Thoracic aorta endothelial cell (primary cell): ENCODE results near the gene PRMT5. TPM values are rescaled to one million over a fixed set of nuclear protein-coding genes. Genes with fewer than 3 reads are reported as not detected.

ENCODE experiments used
- total RNA-seq: library from RNA; depleted of rRNA; stranded (reverse); fragments of >200 nt; gene quantifications from 2 replicates; pipeline ENCODE4 v1.2.3, GENCODE V29; 2012

The PRMT5 gene
- total RNA-seq: 60.6 and 70.9 TPM in 2 replicates

DNA sequence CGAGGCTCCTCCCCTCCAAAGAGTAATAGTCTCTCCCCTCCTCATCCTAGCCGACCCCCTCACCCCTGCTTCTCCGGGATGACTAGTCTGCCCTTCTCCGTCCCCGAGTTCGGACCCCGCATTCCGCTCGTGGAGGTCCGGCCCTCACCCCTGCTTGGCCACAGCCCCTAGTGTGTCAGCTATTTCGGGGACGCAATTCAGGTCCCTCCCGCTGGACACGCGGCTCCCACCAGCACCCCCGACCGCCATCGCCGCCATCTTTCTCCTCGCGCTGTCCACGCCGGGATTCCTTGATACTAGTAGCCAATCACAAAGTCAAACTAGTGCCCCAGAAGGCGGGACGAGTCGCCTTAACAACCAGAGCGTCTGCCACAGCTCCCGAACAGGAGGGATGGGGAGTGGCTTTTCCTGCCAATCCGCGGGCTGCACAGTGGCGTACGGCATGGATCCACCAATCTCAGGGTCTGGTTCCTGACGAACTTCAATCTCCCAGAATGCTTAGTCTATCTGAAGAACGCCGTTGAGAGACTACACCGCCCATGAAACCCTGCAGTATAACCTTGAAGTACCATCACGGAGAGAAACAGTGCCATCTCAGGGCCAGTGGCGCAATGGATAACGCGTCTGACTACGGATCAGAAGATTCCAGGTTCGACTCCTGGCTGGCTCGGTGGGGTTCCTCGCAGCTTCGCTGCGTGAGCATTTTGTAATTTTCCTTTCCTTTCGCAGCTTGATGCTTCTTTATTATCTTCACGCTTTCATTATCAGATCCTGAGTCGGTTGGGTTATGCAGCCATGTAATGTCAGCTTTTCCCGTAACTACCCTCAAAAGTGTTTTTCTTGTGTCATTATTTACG lies at the start of gene PRMT5:
Gene PRMT5 (minus strand): TSS at position 273 of the 857 bp plus-strand sequence. CDS start 15 bp downstream, at position 258.

GRCh38 chr14:22918804-22919600 lies 10.2 kb downstream of the PRMT5 start, which contains the start of gene RBM23:
Gene RBM23 (minus strand): TSS chr14:22919149.

DNA sequence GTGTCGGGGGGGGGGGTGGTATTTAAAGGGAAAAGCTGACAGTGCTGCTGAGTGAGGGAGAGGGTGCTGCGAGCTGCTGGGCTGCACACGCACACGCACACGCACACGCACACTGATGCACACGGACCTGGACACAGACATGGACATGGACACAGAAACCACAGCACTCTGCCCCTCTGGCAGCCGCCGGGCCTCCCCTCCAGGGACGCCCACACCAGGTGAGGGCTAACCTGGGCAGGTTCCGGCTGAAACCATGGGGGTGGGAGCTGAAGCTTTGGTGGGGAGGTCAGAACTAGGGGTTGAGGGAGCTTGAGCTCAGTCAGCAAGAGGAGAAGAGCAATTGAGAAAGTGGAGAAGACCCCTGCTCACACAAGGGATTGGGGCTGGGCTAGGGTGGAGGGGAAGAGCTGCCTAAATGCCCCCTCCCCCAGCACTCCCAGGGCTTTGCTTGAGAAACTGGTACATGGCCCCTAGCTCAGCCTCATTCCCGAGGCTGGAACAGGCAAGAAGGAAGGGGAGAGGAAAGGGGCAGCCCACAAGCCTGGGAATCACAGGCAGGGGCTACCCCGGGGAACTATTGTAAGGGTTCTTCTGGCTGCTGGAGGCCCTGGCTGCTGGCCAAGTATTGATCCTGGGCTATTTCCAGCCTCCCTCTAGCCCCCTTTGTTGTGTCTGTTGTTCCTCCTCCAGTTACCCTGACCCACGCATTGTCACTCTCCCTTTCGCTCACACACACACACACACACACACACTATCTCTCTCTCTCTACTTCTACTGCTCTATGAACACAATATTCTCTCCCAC lies 45.8 kb downstream of the PRMT5 start, which contains the start of gene REM2:
Gene REM2 (plus strand): TSS at position 50 of the 804 bp plus-strand sequence. CDS start 66 bp downstream, at position 116.

DNA sequence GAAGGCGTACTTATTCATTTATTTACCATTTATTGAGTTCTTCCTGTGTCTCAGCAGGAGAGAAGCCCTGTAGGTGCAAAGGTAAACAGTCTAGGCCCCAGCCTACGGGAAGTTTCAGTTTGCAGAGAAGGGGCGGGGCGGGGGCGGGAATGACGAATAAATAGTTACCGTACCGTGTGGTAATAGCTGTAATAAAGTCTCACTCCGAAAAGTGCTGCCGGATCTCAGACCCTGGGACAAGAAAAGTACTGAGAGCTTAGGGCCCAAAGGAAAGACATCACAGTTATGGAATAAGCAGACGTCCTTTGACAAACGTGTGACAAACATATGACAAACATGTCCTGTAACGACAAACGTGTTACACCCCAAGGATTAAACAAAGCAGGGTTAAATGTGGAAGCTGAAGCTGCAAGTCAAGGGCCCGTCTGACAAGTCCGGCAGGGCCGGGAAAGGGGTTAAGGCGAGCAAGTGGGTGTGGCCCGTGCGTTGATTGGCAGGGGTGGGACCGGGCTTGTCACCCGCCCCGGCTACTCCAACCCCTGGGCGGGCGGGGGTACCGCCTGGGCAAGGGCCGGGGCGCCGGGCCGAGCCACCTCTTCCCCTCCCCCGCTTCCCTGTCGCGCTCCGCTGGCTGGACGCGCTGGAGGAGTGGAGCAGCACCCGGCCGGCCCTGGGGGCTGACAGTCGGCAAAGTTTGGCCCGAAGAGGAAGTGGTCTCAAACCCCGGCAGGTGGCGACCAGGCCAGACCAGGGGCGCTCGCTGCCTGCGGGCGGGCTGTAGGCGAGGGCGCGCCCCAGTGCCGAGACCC lies 57.7 kb downstream of the PRMT5 start, which contains the start of gene LRP10:
Gene LRP10 (plus strand): TSS at position 517 of the 809 bp plus-strand sequence. CDS start 564 bp downstream, outside the sequence.

Other genes starting within 250 kb of the PRMT5 start
- gene OXA1L, start 162.7 kb downstream of the PRMT5 start, total RNA-seq: 122 and 158 TPM in 2 replicates
- gene SLC7A7, start 113.9 kb downstream of the PRMT5 start, total RNA-seq: 14.7 and 20.9 TPM in 2 replicates
- gene MRPL52, start 99.5 kb downstream of the PRMT5 start, total RNA-seq: 56.9 and 73.1 TPM in 2 replicates
- 261 and 318 TPM in 2 replicates for gene MMP14, start 92.8 kb downstream of the PRMT5 start, total RNA-seq
- gene LRP10, start 57.6 kb downstream of the PRMT5 start, total RNA-seq: 94.7 and 101 TPM in 2 replicates
- gene REM2, start 46.2 kb downstream of the PRMT5 start, total RNA-seq: 0.13 TPM in 1 of 2 replicates, not detected in the other
- gene RBM23, start 10.2 kb downstream of the PRMT5 start, total RNA-seq: 96.0 and 99.1 TPM in 2 replicates
- gene HAUS4, start 27.7 kb upstream of the PRMT5 start, total RNA-seq: 49.6 and 55.0 TPM in 2 replicates
- 39.9 and 52.0 TPM in 2 replicates for gene AJUBA, start 53.2 kb upstream of the PRMT5 start, total RNA-seq
- gene C14orf93, start 80.8 kb upstream of the PRMT5 start, total RNA-seq: 3.6 and 4.9 TPM in 2 replicates
- 225 TPM in 2 replicates for gene PSMB5, start 105.5 kb upstream of the PRMT5 start, total RNA-seq
- gene PSMB11, start 112.8 kb upstream of the PRMT5 start, total RNA-seq: not detected in 2 replicates
- 8.9 and 9.8 TPM in 2 replicates for gene CDH24, start 128.1 kb upstream of the PRMT5 start, total RNA-seq
- gene ACIN1, start 165.8 kb upstream of the PRMT5 start, total RNA-seq: 126 and 134 TPM in 2 replicates
- gene C14orf119, start 166.1 kb upstream of the PRMT5 start, total RNA-seq: 41.9 and 45.7 TPM in 2 replicates
- not detected in 2 replicates for gene CIROP, start 175.6 kb upstream of the PRMT5 start, total RNA-seq
- not detected in 2 replicates for gene CEBPE, start 189.9 kb upstream of the PRMT5 start, total RNA-seq